ENCODE results near the gene TMEM181.

TMEM181 gene

GRCh38 chr6:158567152-158567551 lies 7.3 kb downstream of the TMEM181 start:
- no peak overlapping the region for H3K4me3 ChIP-seq (replicated peaks; ENCODE audit: insufficient read depth, low read length)
- no peak for DNase-seq (ENCODE audit: low read depth in 1 of 2, low spot score in 1 of 2)
- no peaks in the 10 kb centered on the region for H3K27me3 ChIP-seq (ENCODE audit: insufficient read depth, poor library complexity, severe bottlenecking)
- H3K27ac ChIP-seq (replicated peaks) = no peak overlapping the region
- TF ChIP-seq CTCF (IDR thresholded peaks at IDR 0.05; ENCODE audit: insufficient read depth, low read length) (no peak), POLR2AphosphoS5 (IDR thresholded peaks at IDR 0.05; ENCODE audit: low read depth) (no peak), GABPA (IDR thresholded peaks at IDR 0.05; ENCODE audit: low read depth) (no peak), REST (IDR thresholded peaks at IDR 0.05; ENCODE audit: insufficient replicate concordance, low read depth) (no peak), SPI1 (IDR thresholded peaks at IDR 0.05; ENCODE audit: borderline replicate concordance, low read depth) (no peak)

- H3K27me3 ChIP-seq (ENCODE audit: insufficient read depth, poor library complexity, severe bottlenecking) = no peaks in the 10 kb centered on the region
- no peak for TF ChIP-seq POLR2AphosphoS5 (IDR thresholded peaks at IDR 0.05; ENCODE audit: low read depth)
- TF ChIP-seq REST (IDR thresholded peaks at IDR 0.05; ENCODE audit: insufficient replicate concordance, low read depth) = no peak
- TF ChIP-seq SPI1 (IDR thresholded peaks at IDR 0.05; ENCODE audit: borderline replicate concordance, low read depth) = no peak
- TF ChIP-seq GABPA (IDR thresholded peaks at IDR 0.05; ENCODE audit: low read depth) = no peak
- TF ChIP-seq CTCF (IDR thresholded peaks at IDR 0.05; ENCODE audit: insufficient read depth, low read length) = no peak
- no peak for DNase-seq (ENCODE audit: low read depth in 1 of 2, low spot score in 1 of 2)
- no peak overlapping the region for H3K27ac ChIP-seq (replicated peaks)
- H3K4me3 ChIP-seq (replicated peaks; ENCODE audit: insufficient read depth, low read length) = no peak overlapping the region
Observed at GRCh38 chr6:158567871-158568401, 8.0 kb downstream of the TMEM181 start.

- no peaks in the 10 kb centered on the region for H3K27me3 ChIP-seq (ENCODE audit: insufficient read depth, poor library complexity, severe bottlenecking)
- H3K27ac ChIP-seq (replicated peaks) = no peak overlapping the region
- no peak for TF ChIP-seq POLR2AphosphoS5 (IDR thresholded peaks at IDR 0.05; ENCODE audit: low read depth)
- no peak for TF ChIP-seq REST (IDR thresholded peaks at IDR 0.05; ENCODE audit: insufficient replicate concordance, low read depth)
- no peak for TF ChIP-seq CTCF (IDR thresholded peaks at IDR 0.05; ENCODE audit: insufficient read depth, low read length)
- TF ChIP-seq SPI1 (IDR thresholded peaks at IDR 0.05; ENCODE audit: borderline replicate concordance, low read depth) = no peak
- no peak for TF ChIP-seq GABPA (IDR thresholded peaks at IDR 0.05; ENCODE audit: low read depth)
- DNase-seq (ENCODE audit: low read depth in 1 of 2, low spot score in 1 of 2) = no peak
- H3K4me3 ChIP-seq (replicated peaks; ENCODE audit: insufficient read depth, low read length) = no peak overlapping the region
Observed at GRCh38 chr6:158568549-158568948, 8.7 kb downstream of the TMEM181 start.

Measured in HL-60 (cell line).